T follicular helper cell (primary cell): ENCODE results near the gene TECPR1.

Source experiments
- DNase-seq: peaks from one replicate; pipeline ENCODE4 v3.0.0-alpha.2; 2020; ENCODE audit warnings: low read depth
- total RNA-seq, 2 experiments: gene quantifications; one replicate each; lab custom pipeline; 2026; lab: John Stamatoyannopoulos, UW

The TECPR1 gene, protein sequence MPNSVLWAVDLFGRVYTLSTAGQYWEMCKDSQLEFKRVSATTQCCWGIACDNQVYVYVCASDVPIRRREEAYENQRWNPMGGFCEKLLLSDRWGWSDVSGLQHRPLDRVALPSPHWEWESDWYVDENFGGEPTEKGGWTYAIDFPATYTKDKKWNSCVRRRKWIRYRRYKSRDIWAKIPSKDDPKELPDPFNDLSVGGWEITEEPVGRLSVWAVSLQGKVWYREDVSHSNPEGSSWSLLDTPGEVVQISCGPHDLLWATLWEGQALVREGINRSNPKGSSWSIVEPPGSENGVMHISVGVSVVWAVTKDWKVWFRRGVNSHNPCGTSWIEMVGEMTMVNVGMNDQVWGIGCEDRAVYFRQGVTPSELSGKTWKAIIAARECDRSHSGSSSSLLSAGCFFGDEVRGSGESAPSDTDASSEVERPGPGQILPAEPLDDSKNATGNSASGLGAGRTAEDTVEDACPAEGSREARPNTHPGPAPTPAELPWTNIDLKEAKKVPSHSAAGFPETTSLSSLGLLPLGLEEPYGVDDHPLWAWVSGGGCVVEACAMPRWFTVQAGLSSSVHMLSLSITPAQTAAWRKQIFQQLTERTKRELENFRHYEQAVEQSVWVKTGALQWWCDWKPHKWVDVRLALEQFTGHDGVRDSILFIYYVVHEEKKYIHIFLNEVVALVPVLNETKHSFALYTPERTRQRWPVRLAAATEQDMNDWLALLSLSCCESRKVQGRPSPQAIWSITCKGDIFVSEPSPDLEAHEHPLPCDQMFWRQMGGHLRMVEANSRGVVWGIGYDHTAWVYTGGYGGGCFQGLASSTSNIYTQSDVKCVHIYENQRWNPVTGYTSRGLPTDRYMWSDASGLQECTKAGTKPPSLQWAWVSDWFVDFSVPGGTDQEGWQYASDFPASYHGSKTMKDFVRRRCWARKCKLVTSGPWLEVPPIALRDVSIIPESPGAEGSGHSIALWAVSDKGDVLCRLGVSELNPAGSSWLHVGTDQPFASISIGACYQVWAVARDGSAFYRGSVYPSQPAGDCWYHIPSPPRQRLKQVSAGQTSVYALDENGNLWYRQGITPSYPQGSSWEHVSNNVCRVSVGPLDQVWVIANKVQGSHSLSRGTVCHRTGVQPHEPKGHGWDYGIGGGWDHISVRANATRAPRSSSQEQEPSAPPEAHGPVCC
- 57.7 to 151 reads per million in 2 experiments for total RNA-seq

DNA sequence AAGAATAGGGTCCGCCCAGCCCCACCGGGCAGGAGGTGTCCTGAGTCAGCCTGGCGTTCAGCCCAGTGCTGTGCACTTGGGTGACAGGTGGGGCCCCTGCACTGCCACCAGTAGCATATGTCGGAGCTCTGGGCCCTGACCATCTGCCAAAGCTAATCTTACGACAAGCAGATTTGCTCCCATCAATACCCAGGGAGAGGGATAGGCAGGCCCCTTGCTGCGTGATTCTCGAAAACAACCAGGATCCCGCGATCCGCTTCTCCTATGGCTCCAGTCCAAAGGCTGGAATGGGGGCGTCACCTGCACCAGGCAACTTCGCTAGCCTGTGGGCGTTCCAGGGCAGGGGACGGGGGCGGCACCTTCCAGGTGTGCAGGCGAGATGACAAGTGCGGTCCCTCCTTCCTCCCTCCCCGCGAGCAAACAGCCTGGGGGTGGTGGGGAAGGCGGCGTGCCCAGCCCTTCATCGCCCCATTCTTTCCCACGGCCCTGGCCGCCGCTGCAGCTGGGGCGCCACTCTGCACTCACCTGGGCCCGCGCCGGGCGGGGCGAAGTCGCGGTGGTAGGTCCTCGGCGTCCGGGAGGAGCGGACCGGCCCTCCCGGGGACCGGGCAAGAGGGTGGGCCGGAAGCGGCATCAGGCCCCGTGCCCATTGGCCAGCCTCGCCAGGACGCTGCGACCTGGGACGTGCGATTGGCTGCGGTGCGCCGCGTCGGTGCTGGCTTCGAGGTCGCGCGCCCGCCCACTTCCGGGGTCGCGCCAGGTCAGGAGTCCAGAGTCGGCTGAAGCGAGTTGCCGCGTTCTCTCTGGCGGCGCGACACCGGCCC is at the start of gene TECPR1:
TECPR1 (minus strand) TSS at position 632 of the 824 bp plus-strand sequence. CDS start 6,086 bp downstream, outside the sequence.
- DNase-seq = peak; percentile 74

DNA sequence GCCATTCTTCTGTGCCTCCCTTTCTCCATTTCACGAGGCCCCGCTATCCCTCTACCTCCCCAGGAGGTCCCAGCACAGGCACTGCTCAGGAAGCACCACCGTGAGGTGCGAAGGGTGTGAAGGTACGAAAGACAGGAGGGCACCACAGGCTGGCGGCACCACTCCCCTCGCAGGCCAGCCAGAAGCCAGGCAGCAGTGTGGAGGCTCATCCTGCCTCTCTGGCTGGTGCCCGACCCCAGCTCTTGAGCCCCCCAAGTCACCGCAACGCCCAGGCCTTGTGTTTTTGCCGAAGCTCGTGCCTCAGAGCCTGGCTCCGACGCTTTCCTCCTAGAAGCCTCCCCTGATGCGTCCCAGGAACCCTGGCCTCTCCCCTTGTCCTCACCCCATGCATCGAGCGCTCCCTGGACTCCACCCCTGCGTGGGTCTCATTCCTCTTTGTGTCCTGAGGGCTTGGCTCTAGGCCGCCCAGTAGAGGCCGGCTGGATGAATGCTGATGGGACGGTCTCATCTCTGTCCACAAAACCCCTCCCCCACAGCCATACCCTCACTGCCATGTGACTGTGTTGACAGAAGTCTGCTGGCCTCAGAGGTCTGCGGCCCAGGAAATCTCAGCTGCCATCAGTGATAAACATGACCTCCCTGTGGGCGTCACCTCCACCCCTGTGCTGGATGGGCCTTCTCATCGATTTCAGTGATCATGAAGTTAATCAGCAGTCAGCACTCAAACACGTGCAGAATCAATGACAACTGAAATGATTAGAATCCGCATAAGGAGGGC is 48.8 kb upstream of the TECPR1 start:
- no peak for DNase-seq

DNA sequence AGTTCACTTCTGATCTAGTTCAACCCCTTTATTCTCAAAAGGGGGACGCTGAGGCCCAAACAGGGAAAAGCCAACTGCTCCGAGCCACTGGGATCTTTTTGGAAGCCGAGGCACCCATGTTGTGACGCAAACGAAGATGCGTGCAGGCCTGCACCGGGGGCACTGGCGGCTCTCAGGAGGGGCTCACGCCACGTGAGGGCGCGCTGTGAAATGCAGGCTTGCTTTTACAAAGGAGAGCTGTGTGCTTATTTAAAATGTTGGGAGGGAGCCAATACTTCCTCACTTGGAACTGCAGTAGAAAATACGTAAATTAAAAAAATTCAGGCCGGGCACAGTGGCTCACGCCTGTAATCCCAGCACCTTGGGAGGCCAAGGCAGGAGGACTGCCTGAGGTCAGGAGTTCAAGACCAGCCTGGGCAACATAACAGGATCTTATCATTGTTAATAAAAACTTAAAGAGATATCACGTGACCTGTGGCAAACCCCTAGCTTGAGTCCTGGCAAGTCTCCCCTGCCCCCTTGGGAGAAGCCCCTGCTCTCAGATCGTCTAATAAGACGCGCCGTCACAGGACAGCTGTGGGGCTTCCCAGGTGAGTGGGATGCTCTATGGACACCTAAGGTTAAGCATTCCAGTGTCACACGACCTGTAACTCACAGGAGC is 45.7 kb upstream of the TECPR1 start:
- no peak for DNase-seq

DNA sequence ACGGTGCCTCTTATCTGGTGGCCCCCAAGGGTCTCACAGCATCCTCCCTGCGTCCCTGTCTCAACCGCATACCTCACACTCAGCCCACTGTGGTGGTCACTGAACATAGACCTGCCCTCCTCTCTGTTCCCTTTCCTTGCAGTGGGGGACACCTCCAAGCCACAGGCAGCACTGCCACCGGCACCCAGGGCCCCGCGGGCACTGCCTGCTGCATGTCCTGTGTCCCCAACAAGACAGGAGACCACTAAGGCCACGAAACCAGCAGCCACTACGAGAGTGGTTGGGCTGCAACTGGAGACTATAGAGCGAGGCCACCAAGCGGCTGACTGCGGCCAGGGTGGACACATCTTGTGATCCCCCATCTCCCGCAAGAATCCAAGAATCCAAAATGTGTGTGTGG is 44.8 kb upstream of the TECPR1 start:
- DNase-seq = no peak

DNA sequence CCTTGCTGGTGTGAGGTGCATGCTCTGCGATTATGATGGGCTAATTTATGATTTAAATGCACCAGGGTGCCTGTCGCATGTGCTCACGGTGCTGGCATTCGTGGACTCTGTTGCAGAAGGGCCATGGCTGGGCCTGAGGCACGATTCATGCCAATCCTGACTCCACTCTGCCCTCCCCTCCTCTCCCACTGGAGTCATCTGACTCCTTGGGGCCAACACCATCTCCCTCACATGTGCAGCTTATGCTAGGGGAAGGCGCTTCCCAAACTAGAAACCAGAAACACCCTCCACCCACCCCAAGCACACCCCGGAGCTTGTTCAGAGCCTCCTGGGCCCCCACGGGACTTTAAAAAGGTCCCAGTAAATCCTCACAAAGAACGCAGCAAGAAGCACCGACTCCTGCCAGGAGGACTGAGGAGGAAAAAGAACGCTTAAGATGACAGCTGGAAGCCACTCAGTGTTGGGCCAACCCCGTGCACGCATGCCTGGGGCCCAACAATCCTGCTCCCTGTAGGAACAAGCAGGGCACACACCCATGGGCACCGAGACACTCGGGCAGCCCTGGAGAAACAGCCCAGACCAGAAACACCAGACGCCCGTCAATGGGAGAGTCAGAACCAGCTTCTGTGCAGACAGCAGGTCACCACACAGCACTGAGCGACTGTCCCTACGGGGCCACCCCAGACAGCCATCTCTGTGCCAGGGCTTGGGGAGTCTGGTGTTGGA is 43.6 kb upstream of the TECPR1 start:
- no peak for DNase-seq

DNA sequence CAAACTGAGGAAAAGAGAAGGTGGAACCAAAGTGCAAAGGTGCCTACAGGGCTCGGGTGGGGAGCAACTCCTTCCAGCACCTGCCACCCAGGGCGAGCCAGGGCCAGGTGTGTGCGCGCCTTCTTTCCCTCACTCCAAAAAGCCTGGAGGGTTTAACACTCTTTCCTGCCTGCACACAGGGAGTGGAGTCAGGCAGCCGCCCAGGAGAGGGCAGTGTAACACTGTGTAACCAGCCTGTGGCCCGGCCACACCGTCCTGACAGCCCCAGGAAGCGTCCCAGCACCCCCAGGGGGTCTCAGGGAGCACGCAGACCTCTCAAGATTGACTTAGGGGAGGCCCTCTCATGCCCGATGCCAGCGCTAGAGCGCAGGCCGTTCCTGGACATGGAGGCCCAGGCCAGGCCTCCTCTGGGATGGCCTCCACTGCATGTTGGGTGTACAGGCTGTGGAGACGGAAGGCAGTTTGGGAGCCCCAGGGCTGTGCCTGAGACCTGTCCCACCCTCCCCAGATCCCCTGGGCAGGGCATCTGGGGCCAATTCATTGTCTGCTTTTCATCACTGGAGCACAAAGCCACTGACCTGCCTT is 42.9 kb upstream of the TECPR1 start:
- DNase-seq = no peak

DNA sequence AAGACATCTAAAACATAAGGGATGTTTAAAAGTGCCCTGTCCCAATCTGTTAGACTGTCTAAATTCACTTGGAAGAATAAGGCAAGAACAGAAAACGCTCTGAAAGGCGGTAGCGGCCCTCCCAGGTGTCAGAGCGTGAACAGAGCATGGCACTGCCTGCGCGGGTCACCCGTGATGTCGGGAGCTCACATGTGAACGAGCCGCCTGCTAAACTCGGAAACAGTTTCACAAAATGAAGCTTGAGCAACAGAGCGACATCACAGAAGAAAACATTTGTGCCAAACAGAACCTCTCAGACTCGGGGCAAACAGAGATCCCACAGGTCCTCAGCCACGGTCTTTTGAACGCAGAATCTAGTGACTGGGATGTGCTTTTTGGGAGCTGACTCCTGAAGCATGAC is 42.3 kb upstream of the TECPR1 start:
- DNase-seq = no peak

DNA sequence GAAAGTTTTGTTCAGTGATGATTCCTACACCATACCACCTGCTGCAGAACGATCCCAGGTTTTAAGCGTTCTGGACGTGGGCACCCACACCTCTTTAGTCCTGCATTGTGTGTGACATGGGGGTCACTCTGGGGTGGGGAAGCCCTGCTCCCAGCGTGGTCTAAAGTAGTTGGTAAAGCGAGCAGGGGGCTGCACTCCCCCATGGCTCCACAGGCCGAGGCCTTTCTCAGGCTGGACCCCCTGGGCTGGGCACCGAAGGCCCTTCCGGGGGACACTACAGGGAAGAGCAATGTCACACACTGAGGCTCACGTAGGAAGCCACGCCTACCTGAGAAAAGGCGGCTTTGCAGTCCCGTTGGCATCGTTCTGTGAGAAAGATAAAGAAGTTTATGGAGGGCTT is 41.7 kb upstream of the TECPR1 start:
- DNase-seq = no peak

DNA sequence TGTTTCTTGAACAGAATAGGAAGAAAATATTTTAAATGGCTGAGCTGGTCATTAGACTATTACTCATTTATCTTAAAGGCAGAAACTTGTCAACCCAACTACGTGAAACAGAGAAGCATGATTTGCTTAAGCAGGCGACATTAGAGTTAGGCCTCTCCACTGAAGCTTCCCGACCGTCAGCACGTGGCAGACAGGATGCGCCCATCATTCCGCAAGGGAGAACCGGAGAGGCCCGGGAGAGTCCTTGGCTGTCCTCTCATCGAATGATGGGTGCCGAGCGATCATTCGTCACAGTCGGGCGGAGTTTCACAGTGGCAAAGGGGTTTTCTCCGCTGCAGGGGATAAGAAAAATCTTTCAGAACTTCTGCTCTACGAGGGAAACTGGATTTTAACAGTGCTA is 41.2 kb upstream of the TECPR1 start:
- no peak for DNase-seq

DNA sequence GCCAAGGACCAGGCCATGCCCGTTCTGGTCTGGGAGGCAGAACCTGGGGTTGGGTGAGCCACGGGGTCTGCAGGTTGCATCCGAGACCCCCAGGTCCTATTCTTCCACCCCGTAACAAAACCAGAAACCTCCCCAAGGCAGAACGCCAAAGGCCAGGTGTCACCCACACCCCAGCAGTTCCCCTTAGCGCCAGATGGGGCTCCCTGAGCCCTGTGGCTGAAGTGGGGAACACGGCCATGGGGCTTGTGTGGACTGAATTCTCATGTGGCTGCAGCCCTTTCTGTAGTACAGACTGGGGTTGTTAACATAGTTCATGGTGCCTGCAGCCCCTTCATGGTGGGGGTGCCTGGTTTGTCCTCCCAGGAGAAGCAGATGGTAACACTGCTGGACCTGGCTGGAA is 39.7 kb upstream of the TECPR1 start:
- no peak for DNase-seq

DNA sequence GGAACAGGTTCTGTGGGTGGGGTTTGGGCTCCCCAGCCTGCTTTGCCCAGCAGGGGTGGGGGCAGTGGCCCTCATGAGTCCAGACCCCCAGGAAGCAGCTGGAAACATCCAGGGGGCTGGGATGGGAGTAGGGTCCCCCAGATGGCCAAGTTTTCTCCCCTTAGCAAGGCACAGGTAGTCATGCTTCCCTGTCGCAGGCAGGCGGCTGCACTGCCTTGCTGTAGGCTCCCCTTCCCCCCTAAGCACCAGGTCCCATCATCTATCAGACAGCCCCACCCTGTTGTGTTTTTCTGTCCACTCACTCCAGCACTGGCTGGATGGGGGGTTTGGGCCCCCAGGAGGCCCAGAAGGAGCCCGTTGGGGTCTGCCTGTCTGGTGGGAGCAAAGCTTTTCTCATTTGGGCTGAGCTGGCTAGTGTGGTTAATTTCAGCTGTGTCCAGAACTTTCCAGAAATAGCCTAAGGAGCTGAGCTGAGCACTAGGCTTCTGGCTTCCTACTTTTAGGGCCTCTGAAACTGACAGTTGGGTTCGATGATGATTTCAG is 37.4 kb upstream of the TECPR1 start:
- DNase-seq = no peak

DNA sequence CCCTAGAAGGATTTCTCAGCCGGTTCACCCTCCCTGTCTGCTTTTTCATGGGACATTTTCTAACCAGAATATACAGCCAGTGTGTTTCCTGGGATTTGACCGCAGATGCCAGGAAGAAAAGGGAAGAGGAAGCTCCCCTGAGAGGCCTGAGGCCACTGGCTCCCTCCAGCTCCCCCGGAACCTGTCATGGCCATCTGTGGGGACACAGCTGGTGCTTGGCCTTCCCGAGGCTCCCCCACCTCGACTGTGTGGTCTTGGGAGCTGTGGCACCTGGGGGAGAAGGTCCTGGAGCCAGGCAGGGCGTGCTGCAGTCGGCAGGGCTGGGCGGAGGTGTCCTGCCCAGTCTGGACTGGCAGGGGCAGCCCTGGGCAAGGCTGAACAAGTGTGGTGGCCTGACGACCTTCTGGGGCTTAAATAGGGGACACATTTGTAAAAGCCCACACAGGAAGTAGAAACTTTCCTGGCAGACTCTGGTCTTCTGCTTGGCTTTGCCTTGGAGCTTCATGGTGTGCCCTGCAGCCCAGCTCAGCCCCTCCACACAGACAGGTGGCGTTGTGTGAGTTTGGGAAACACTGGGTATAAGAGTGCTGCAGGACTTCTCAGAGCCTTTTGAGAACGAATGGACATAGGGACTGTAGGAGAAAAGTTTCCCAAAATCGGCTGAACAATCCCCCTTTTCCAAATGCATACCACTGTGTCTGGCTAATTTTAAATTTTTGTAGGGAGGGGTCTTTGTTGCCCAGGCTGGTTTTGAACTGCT is 36.2 kb upstream of the TECPR1 start:
- DNase-seq = no peak

DNA sequence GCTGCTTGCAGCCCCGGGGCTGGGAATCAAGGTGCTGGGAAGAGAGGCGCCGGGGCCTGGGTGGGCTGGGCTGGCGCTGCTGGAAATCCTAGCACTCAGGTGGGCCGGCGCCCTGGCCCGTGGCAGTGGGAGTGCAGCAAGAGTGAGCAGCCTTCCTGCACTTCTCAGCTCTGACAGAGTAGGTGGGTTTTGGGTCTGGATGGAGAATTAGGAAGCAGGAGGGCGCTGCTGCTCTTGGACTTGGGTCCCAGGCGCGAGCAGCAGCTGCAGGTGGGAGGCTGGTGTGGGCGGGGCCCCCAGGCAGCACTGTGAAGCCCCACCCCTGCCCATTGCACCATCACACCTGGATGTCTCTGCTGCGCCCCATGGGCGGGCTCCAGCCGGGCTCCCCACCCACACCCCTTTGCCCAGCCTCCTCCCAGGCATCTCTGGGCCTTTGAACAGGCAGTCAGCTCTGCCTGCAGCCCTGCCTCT is 35.5 kb upstream of the TECPR1 start:
- no peak for DNase-seq

DNA sequence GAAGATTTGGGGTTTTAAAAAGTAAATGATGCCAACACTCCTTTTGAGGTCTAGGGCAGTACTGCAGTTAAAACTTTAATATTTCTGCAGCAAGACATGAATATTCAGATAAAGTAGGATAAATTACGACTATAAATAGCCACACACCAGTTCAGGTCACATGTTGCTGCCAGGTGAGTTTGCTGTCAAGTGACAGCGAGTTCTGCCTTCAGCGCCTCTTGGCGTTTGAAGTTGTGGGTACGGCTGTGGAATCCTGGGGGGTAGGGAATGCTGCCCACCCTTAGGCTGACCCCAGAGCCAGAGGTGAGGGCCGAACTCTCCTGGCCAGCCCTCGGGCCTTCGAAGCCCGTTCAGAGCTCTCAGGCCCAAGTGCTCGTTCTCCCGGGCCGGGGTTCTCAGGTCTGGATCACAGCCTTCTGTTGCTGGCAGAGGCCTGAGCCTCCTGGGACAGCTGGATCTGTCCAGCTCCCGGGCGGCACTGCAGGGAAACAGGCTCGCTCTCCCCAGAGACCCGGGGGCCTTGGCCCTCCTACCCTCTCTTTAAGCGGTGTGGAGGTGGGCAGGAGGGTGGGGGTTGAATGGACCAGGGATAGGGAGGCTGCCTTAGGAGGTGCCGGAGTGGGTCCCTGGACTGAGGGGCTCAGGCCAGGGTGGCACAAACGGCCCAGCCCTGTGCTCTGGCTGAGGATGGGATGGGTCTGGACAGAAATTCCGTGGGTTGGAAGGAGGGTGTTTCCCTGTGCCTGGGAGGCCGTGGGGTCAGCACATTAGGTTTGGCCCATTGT is 34.9 kb upstream of the TECPR1 start:
- DNase-seq = no peak

DNA sequence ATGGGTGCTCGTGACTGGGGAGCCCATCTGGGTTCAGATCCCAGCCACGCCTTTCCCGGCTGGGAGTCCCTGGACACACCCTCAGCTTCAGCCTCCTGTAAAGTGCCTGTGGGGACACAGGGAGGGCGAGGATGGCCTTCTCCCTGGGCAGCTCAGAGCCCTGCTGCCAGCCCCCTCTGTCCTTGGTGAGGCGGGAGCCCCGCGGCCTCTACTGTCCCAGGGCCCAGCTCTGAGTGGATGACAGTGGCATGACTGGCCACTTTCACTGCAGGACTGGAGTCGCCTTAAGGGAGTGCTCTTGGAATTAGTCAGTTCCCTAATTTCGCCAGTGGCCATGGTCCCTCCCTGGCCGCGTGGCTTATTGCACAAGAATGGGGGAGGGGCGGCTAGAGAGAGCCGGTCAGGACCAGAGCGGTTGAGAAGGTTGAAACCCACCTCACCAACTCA is 34.1 kb upstream of the TECPR1 start:
- no peak for DNase-seq

DNA sequence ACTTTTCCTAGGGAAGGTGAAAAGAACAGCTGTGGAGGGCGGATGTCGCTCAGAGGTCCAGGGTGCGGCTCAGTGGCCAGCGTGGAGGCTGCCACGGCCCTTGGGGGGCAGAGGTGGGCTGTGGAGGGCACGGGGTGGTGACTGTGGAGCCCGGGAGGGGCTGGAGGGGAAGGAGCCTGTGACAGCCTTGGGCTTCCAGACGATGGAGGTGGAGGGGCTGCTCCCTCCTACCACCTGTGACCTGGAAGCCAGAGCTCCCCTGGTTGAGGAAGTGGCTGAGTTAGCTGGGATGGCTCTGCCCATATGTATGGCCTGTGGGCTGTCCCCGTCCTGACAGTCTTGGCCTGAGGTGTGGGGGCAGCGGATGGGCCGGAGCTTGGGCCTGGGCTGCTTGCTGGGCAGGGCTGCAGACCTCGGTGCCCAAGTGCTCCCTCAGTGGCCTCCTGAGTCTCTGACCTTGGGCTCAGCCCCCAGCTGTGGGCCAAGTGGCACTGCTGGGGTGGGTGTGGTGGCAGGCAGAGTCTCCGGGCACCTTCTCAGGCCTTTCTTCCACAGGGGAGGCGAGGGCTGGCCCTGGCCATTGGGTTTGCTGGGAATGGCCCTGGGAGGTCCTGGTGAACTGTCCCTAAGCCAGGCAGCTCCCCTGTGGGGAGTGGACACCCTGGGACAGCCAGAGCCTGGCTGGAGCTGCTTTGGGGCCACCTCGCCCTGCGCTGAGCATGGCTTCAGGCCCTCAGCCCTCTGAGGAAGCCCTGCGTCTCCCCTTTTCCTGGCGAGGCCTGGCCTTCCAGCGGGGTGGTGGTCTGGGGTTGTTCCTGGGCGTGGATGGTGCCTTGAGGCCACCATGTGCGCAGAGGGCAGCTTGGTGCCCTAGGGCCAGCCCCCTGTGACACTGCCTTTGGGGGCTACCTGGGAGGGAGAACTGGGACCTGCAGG is 33.4 kb upstream of the TECPR1 start:
- DNase-seq = no peak
